GM19043 (cell line): ENCODE measurements around the gene FIZ1.
A peak's percentile ranks its signal among the peaks of the same experiment; 100 is the strongest.

ENCODE experiments used
- ATAC-seq: cut with Tn5 transposase; IDR thresholded peaks from one replicate; pipeline ENCODE4 v1.9.1; 2021; ENCODE audit warnings: low read depth; ENCODE audit not compliant: unreplicated experiment

FIZ1 gene

DNA sequence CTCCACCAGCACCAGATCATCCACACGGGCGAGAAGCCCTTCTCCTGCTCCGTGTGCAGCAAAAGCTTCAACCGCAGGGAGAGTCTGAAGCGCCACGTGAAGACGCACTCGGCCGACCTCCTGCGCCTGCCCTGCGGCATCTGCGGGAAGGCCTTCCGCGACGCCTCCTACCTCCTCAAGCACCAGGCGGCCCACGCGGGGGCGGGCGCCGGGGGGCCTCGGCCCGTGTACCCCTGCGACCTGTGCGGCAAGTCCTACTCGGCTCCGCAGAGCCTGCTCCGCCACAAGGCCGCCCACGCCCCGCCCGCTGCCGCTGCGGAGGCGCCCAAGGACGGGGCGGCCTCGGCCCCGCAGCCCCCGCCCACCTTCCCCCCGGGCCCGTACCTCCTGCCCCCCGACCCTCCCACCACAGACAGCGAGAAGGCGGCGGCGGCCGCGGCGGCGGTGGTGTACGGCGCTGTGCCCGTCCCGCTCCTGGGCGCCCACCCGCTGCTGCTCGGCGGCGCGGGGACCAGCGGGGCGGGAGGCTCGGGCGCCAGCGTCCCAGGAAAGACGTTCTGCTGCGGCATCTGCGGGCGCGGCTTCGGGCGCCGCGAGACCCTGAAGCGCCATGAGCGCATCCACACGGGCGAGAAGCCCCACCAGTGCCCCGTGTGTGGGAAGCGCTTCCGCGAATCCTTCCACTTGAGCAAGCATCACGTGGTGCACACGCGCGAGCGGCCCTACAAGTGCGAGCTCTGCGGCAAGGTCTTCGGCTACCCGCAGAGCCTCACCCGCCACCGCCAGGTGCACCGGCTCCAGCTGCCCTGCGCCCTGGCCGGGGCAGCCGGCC is 15.6 kb upstream of the FIZ1 start:
- ATAC-seq: no peak

GRCh38 chr19:55613930-55614710 is 14.8 kb upstream of the FIZ1 start:
- ATAC-seq: no peak

DNA sequence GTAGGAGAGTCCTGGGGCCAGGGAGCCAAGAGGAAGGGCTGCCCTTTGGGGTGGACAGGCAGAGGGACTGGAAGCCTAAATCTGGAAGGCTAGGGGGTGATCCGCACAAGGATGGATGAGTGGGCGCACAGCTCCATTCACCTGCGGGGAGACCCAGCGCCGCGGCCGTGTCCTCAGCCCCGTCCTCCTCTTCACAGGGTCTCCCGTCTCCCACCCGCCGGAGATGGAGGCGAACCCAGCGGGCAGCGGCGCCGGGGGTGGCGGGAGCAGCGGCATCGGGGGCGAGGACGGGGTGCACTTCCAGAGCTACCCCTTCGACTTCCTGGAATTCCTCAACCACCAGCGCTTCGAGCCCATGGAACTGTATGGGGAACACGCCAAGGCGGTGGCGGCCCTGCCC is 14.1 kb upstream of the FIZ1 start:
- ATAC-seq: no peak

DNA sequence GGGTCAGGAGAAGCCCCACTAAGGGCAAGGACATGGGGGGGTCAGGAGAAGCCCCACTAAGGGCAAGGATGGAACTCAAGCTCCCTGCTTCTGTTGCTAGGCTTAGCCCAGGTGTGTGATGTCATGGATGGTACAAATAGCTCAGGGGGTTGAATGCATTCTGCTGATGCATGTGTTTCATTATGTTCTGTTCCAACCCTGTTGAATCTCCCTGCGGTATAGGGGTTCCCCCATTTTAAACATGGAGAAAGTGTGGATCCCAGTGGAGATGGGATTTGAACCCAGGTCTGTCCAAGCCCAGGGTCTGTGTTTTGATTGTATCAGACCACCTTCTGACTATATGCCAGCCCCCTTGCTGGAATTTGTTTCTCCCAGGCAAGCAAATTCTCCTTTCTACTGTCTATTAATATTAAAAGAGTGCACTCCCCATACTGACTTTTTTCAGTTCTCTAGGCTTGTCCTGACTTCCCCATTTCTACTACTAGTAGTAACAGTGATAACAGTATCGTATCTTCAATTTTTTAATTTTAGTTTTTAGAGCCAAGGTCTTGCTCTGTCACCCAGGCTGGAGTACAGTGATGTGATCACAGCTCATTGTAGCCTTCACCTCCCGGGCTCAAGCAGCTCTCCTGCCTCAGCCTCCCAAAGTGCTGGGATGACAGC is 12.8 kb upstream of the FIZ1 start:
- ATAC-seq: no peak

- no peak for ATAC-seq
Observed at GRCh38 chr19:55611300-55611982, 12.1 kb upstream of the FIZ1 start.

DNA sequence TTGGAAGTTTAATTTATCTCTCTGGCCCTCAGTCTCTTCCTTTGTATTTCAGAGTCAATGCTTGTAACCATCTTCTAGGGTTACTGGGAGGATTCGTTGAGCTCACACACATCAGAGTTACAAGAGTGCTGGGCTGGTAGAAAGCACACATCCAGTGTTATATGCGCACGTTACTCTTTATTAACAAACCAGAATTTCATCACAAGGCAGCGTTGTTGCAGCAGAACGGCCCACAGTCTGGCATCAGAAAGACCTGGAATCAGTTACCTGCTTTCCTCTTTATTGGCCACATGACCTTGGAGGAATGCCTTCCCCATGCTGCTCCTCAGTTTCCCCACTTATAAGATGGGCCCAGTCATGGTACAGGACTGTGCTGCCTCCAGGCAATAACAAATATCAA is 10.0 kb upstream of the FIZ1 start:
- no peak for ATAC-seq

- ATAC-seq: no peak
Observed at GRCh38 chr19:55606817-55607216, 7.5 kb upstream of the FIZ1 start.

GRCh38 chr19:55606471-55606787 is 7.1 kb upstream of the FIZ1 start:
- ATAC-seq: no peak

- no peak for ATAC-seq
Observed at GRCh38 chr19:55605637-55606470, 6.5 kb upstream of the FIZ1 start, which contains the start of gene ZNF865. Gene ZNF865, plus strand, starts transcription at chr19:55605647. Its CDS starts 7,972 bp downstream, at chr19:55613619.

DNA sequence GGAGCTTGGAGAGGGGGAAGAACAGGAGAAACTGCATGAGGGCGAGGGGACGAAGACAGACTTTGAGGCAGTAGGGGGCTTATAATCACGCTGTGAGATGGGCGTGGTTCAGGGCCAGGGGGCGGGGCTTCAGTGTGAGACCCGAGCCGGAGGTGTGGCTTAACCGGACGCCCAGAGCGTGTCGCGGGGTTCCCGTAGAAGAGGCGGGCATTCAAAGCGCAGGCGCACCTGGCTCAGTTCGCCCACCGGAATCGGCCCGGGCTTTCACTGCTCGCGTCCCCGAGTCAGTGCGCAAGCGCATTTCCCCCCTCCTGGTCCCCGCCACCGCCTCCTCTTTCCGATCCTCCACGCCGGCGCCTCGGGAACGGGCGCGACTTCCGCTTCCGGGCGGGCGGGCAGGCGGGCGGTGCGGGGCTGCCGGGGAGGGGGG is 5.9 kb upstream of the FIZ1 start:
- peak; percentile 63 for ATAC-seq

DNA sequence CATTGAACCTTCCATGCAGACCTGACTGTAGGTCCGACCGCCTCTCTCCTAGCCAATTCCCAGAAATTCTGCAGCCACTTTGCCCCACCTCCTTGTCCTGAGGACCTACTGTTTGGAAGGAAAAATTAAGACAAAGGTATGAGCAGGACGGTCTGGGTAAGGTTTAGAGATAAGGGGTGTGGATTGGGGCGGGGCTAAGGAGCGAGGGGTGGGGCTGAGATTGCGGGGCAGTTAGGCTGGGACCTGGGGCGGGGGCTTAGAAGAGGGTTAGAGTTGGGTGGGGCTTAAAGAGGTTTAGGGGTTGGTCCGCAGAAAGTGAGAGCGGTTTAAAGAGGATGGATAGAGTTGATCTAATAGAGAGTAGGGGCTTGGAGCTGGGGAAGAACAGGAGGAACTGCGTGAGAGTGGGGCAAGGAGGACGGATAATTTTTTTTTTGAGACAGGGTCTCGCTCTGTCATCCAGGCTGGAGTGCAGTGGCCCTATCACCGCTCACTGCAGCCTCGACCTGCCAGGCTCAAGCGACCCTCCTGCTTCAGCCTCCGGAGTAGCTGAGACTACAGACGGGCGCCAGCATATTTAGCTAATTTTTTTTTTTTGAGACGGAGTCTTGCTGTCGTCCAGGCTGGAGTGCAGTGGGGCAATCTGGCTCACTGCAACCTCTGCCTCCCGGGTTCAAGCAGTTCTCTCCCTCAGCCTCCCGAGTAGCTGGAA is 4.4 kb upstream of the FIZ1 start:
- ATAC-seq: no peak

- ATAC-seq: no peak
Observed at GRCh38 chr19:55603115-55603514, 3.8 kb upstream of the FIZ1 start.

- no peak for ATAC-seq
Observed at GRCh38 chr19:55602104-55603001, 3.0 kb upstream of the FIZ1 start.

- ATAC-seq: no peak
Observed at GRCh38 chr19:55601084-55601483, 1.8 kb upstream of the FIZ1 start.

GRCh38 chr19:55600662-55601028 is 1.3 kb upstream of the FIZ1 start:
- ATAC-seq: no peak

- ATAC-seq: peak; percentile 32
Observed at GRCh38 chr19:55599842-55600661, 735 bp upstream of the FIZ1 start, which contains the start of gene ZNF524. Gene ZNF524, plus strand, starts transcription at chr19:55600288. Its CDS starts 1,825 bp downstream, at chr19:55602113.

DNA sequence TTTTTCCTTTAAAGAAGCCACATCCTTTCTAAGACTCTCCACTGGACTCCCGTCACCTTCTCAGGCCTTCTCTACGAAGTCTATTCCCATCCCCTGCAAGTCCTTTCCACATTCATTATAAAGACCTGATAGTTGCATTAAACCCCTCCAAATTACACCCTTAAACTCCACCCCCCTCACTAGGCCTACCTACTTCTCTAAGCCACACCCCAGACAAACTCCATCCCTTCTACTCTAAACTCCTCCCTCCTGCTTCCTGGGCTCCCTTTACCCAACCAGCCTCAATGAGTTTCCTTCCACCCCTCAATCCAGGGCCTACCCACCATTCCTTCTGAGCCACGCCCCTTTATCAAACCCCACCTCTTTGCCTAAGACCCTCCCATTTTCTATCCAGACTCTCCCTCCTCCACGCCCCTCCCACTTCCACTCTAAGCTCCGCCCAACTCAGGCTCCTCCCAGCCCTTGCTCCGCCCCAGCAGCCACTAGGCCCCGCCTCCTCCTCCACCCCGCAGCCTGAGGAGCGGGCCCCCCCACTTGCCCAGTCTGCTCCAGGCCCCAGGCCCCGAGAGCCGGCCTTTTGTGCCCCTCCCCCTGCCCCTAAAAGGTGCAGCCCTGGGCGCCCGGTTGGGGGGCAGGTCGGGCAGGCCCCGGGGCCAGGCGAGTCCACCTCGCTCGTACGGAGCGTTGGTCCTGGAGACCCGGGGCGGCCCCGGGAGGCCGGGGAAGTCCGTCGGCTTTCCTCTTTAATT is 424 bp downstream of the FIZ1 start:
- ATAC-seq: peak; percentile 42
